ENCODE results near the gene PDCD5. TPM values are rescaled to one million over a fixed set of nuclear protein-coding genes. Genes with fewer than 3 reads are reported as not detected.

Gene PDCD5
- total RNA-seq, 1 donor from 2014 or later, result 90.0 TPM

Other genes with a start within 250 kb of the PDCD5 start
- 12.3 and 16.8 TPM in 2 replicates for gene ZNF507, start 235.6 kb upstream of the PDCD5 start, total RNA-seq
- 37.8 and 44.6 TPM in 2 replicates for gene DPY19L3, start 175.4 kb upstream of the PDCD5 start, total RNA-seq
- gene ANKRD27, start 94.0 kb downstream of the PDCD5 start, total RNA-seq, result 46.8 and 48.2 TPM in 2 replicates
- gene RGS9BP, start 94.7 kb downstream of the PDCD5 start, total RNA-seq, result 0.34 and 0.65 TPM in 2 replicates
- gene NUDT19, start 110.6 kb downstream of the PDCD5 start, total RNA-seq, result 9.2 and 12.1 TPM in 2 replicates
- gene TDRD12, start 138.6 kb downstream of the PDCD5 start, total RNA-seq, result 0.14 and 0.17 TPM in 2 replicates

Data from dermis blood vessel endothelial cell (primary cell).